Measurements from ENCODE around the gene SLC2A2. TPM values are rescaled to one million over a fixed set of nuclear protein-coding genes. Genes with fewer than 3 reads are reported as not detected.

Gene SLC2A2
- total and polyA plus RNA-seq, 4 experiments from 2014 or later: not detected

DNA sequence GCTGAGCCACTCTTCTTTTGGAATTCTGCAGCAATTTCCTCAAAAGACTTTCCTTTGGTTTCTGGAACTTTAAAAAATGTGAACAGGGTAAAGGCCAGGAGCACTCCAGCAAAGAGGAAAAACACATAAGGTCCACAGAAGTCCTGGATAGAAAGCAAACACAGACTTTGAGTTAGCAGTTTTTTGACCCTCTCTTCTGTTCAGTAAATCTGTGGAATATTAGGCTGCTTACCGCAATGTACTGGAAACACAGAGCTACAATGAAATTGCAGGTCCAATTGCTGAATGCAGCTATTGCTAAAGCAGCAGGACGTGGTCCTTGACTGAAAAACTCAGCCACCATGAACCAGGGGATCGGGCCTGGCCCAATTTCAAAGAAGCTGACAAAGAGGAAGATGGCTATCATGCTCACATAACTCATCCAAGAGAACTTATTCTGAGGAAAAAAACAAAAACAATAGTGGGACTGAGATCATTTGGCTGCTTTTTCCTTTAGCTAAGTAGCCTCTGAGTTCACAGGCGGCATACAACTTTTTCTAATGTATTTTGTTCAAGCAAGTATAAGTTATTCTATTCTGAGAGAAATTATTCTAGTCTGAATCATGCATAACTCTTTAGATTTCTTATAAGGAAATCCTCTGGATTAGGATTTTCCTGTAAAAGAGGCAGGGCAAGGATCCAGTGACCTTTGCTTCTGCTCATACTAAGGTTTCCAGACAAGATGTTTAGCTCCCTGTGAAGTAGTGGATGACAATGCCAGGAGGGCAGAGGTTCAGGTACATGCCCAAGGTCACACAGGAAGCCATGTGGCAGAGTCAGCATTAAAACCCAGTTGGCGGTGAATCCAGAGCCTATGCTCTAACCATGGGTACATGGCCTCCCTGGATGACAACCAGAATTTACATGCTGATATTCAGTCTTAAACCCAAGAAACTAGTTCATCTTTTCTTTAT, 28.3 kb downstream of the SLC2A2 start:
- intact Hi-C loops (cut with micrococcal nuclease): no loop called here
- H3K36me3 Mint-ChIP-seq: no peaks in the 10 kb centered on the region
- no peaks in the 10 kb centered on the region for H3K9me3 Mint-ChIP-seq
- H3K9me3 ChIP-seq (ENCODE audit: control insufficient read depth in 1 of 2, low read length in 2 of 2): no peaks in the 10 kb centered on the region
- H3K27me3 Mint-ChIP-seq: no peaks in the 10 kb centered on the region
- no peak for DNase-seq
- no peak overlapping the region for H3K27ac ChIP-seq (ENCODE audit: low read depth, low read length)
- ChIA-PET CTCF (ENCODE audit: partially characterized antibody) (no interaction called here), POLR2A (ENCODE audit: partially characterized antibody) (no interaction called here)
- no peaks in the 10 kb centered on the region for H3K36me3 ChIP-seq (ENCODE audit: insufficient read depth, low read length)
- no peaks in the 10 kb centered on the region for H3K27me3 ChIP-seq (ENCODE audit: insufficient read depth, low read length)
- no peaks in the 10 kb centered on the region for H3K4me1 ChIP-seq (ENCODE audit: insufficient read depth, low read length)
- no peak overlapping the region for H3K4me3 Mint-ChIP-seq
- H3K27ac Mint-ChIP-seq: no peak overlapping the region
- H3K4me1 Mint-ChIP-seq: peaks cover 0 to 2% (median 0%) of the 10 kb centered on the region in 4 donors
- H3K4me3 ChIP-seq (ENCODE audit: low read length in 2 of 2): no peak overlapping the region

GRCh38 chr3:170992854-170993253, 33.7 kb downstream of the SLC2A2 start:
- no peaks in the 10 kb centered on the region for H3K36me3 ChIP-seq (ENCODE audit: insufficient read depth, low read length)
- no peaks in the 10 kb centered on the region for H3K4me1 ChIP-seq (ENCODE audit: insufficient read depth, low read length)
- Mint-ChIP-seq H3K27ac (no peak overlapping the region), H3K4me3 (no peak overlapping the region), H3K36me3 (peaks cover 0 to 4% of the 10 kb centered on the region in 2 donors), H3K9me3 (peaks cover 0 to 6% (median under 1%) of the 10 kb centered on the region in 8 donors), H3K27me3 (peaks cover 8 to 11% of the 10 kb centered on the region in 2 donors), H3K4me1 (no peaks in the 10 kb centered on the region)
- CTCF ChIA-PET (ENCODE audit: partially characterized antibody): no interaction called here
- DNase-seq: no peak
- no peak overlapping the region for H3K4me3 ChIP-seq (ENCODE audit: low read length in 2 of 2)
- intact Hi-C loops (cut with micrococcal nuclease): no loop called here
- no peaks in the 10 kb centered on the region for H3K27me3 ChIP-seq (ENCODE audit: insufficient read depth, low read length)
- H3K9me3 ChIP-seq (ENCODE audit: control insufficient read depth in 1 of 2, low read length in 2 of 2): no peaks in the 10 kb centered on the region
- POLR2A ChIA-PET (ENCODE audit: partially characterized antibody): no interaction called here
- H3K27ac ChIP-seq (ENCODE audit: low read depth, low read length): no peak overlapping the region

GRCh38 chr3:170991664-170992063, 34.9 kb downstream of the SLC2A2 start:
- no peaks in the 10 kb centered on the region for H3K4me1 Mint-ChIP-seq
- intact Hi-C loops (cut with micrococcal nuclease): no loop called here
- CTCF ChIA-PET (ENCODE audit: partially characterized antibody): no interaction called here

GRCh38 chr3:170989100-170989648, 37.3 kb downstream of the SLC2A2 start:
- CTCF ChIA-PET (ENCODE audit: partially characterized antibody): no interaction called here

More at GRCh38 chr3:170991664-170992063, 34.9 kb downstream of the SLC2A2 start:
- Histone ChIP-seq H3K36me3 (ENCODE audit: insufficient read depth, low read length) (no peaks in the 10 kb centered on the region), H3K4me3 (ENCODE audit: low read length in 2 of 2) (no peak overlapping the region), H3K27ac (ENCODE audit: low read depth, low read length) (no peak overlapping the region), H3K4me1 (ENCODE audit: insufficient read depth, low read length) (no peaks in the 10 kb centered on the region), H3K9me3 (ENCODE audit: control insufficient read depth in 1 of 2, low read length in 2 of 2) (no peaks in the 10 kb centered on the region), H3K27me3 (ENCODE audit: insufficient read depth, low read length) (no peaks in the 10 kb centered on the region)
- POLR2A ChIA-PET (ENCODE audit: partially characterized antibody): no interaction called here
- peaks cover 11% of the 10 kb centered on the region in 2 donors for H3K27me3 Mint-ChIP-seq
- no peak for DNase-seq
- H3K9me3 Mint-ChIP-seq: peaks cover 0 to 6% (median under 1%) of the 10 kb centered on the region in 8 donors
- peaks cover 0 to 4% of the 10 kb centered on the region in 2 donors for H3K36me3 Mint-ChIP-seq
- no peak overlapping the region for H3K4me3 Mint-ChIP-seq
- no peak overlapping the region for H3K27ac Mint-ChIP-seq

GRCh38 chr3:170988378-170988777, 38.1 kb downstream of the SLC2A2 start:
- Mint-ChIP-seq H3K36me3 (peaks cover 0 to 4% of the 10 kb centered on the region in 2 donors), H3K9me3 (peaks cover 0 to 9% (median 5%) of the 10 kb centered on the region in 8 donors), H3K4me3 (no peak overlapping the region), H3K27me3 (peaks cover 21% of the 10 kb centered on the region in 2 donors), H3K27ac (no peak overlapping the region), H3K4me1 (no peaks in the 10 kb centered on the region)
- no peak for DNase-seq
- H3K4me3 ChIP-seq (ENCODE audit: low read length in 2 of 2): no peak overlapping the region
- no peaks in the 10 kb centered on the region for H3K9me3 ChIP-seq (ENCODE audit: control insufficient read depth in 1 of 2, low read length in 2 of 2)
- no peaks in the 10 kb centered on the region for H3K4me1 ChIP-seq (ENCODE audit: insufficient read depth, low read length)
- POLR2A ChIA-PET (ENCODE audit: partially characterized antibody): no interaction called here
- intact Hi-C loops (cut with micrococcal nuclease): no loop called here
- no peaks in the 10 kb centered on the region for H3K27me3 ChIP-seq (ENCODE audit: insufficient read depth, low read length)
- CTCF ChIA-PET (ENCODE audit: partially characterized antibody): no interaction called here
- H3K27ac ChIP-seq (ENCODE audit: low read depth, low read length): no peak overlapping the region
- H3K36me3 ChIP-seq (ENCODE audit: insufficient read depth, low read length): no peaks in the 10 kb centered on the region

More at GRCh38 chr3:170989100-170989648, 37.3 kb downstream of the SLC2A2 start:
- no peak overlapping the region for H3K27ac Mint-ChIP-seq
- no peaks in the 10 kb centered on the region for H3K4me1 Mint-ChIP-seq
- intact Hi-C loops (cut with micrococcal nuclease): no loop called here
- H3K9me3 ChIP-seq (ENCODE audit: control insufficient read depth in 1 of 2, low read length in 2 of 2): no peaks in the 10 kb centered on the region
- H3K4me3 Mint-ChIP-seq: no peak overlapping the region
- peaks cover 0 to 7% (median 4%) of the 10 kb centered on the region in 8 donors for H3K9me3 Mint-ChIP-seq
- H3K27ac ChIP-seq (ENCODE audit: low read depth, low read length): no peak overlapping the region
- POLR2A ChIA-PET (ENCODE audit: partially characterized antibody): no interaction called here
- H3K27me3 Mint-ChIP-seq: peaks cover 17 to 18% of the 10 kb centered on the region in 2 donors
- no peaks in the 10 kb centered on the region for H3K4me1 ChIP-seq (ENCODE audit: insufficient read depth, low read length)
- H3K36me3 ChIP-seq (ENCODE audit: insufficient read depth, low read length): no peaks in the 10 kb centered on the region
- H3K27me3 ChIP-seq (ENCODE audit: insufficient read depth, low read length): no peaks in the 10 kb centered on the region
- H3K36me3 Mint-ChIP-seq: peaks cover 0 to 4% of the 10 kb centered on the region in 2 donors
- H3K4me3 ChIP-seq (ENCODE audit: low read length in 2 of 2): no peak overlapping the region
- DNase-seq: no peak

GRCh38 chr3:170985304-170985703, 41.2 kb downstream of the SLC2A2 start:
- Mint-ChIP-seq H3K36me3 (peaks cover 0 to 4% of the 10 kb centered on the region in 2 donors), H3K27me3 (peaks cover 23 to 28% of the 10 kb centered on the region in 2 donors), H3K27ac (no peak overlapping the region), H3K4me1 (no peaks in the 10 kb centered on the region), H3K9me3 (peaks cover 0 to 6% (median 1%) of the 10 kb centered on the region in 8 donors), H3K4me3 (no peak overlapping the region)
- ChIA-PET CTCF (ENCODE audit: partially characterized antibody) (interaction anchor here (1.1 to 1.4 kb wide), 2 partner anchors 8 to 11 kb away, joined by 3 to 4 read pairs; no protein-coding TSS in a partner anchor), POLR2A (ENCODE audit: partially characterized antibody) (no interaction called here)
- Histone ChIP-seq H3K4me3 (ENCODE audit: low read length in 2 of 2) (no peak overlapping the region), H3K4me1 (ENCODE audit: insufficient read depth, low read length) (no peaks in the 10 kb centered on the region), H3K36me3 (ENCODE audit: insufficient read depth, low read length) (no peaks in the 10 kb centered on the region), H3K27ac (ENCODE audit: low read depth, low read length) (no peak overlapping the region), H3K27me3 (ENCODE audit: insufficient read depth, low read length) (no peaks in the 10 kb centered on the region), H3K9me3 (ENCODE audit: control insufficient read depth in 1 of 2, low read length in 2 of 2) (no peaks in the 10 kb centered on the region)
- intact Hi-C loops (cut with micrococcal nuclease): no loop called here
- DNase-seq: no peak

GRCh38 chr3:170982733-170983132, 43.8 kb downstream of the SLC2A2 start:
- intact Hi-C loops (cut with micrococcal nuclease): no loop called here
- no peaks in the 10 kb centered on the region for H3K9me3 ChIP-seq (ENCODE audit: control insufficient read depth in 1 of 2, low read length in 2 of 2)
- CTCF ChIA-PET (ENCODE audit: partially characterized antibody): no interaction called here
- H3K4me3 Mint-ChIP-seq: no peak overlapping the region
- POLR2A ChIA-PET (ENCODE audit: partially characterized antibody): no interaction called here
- H3K36me3 ChIP-seq (ENCODE audit: insufficient read depth, low read length): no peaks in the 10 kb centered on the region
- H3K4me1 ChIP-seq (ENCODE audit: insufficient read depth, low read length): no peaks in the 10 kb centered on the region
- H3K36me3 Mint-ChIP-seq: no peaks in the 10 kb centered on the region
- no peaks in the 10 kb centered on the region for H3K4me1 Mint-ChIP-seq
- H3K27me3 ChIP-seq (ENCODE audit: insufficient read depth, low read length): no peaks in the 10 kb centered on the region
- DNase-seq: no peak
- peaks cover 0 to 6% (median 1%) of the 10 kb centered on the region in 8 donors for H3K9me3 Mint-ChIP-seq
- no peak overlapping the region for H3K27ac ChIP-seq (ENCODE audit: low read depth, low read length)
- H3K4me3 ChIP-seq (ENCODE audit: low read length in 2 of 2): no peak overlapping the region
- H3K27me3 Mint-ChIP-seq: peaks cover 15 to 20% of the 10 kb centered on the region in 2 donors
- no peak overlapping the region for H3K27ac Mint-ChIP-seq

Data from CD4-positive, alpha-beta memory T cell (primary cell).